ENCODE data around the gene RPS27.
A peak's percentile ranks its signal among the peaks of the same experiment; 100 is the strongest.

RPS27 gene

GRCh38 chr1:153990468-153991150 is at the start of gene RPS27:
Gene RPS27, plus strand, starts transcription at chr1:153990762. Its CDS starts 35 bp downstream, at chr1:153990797.
- DNase-seq: peak; percentile 64

DNA sequence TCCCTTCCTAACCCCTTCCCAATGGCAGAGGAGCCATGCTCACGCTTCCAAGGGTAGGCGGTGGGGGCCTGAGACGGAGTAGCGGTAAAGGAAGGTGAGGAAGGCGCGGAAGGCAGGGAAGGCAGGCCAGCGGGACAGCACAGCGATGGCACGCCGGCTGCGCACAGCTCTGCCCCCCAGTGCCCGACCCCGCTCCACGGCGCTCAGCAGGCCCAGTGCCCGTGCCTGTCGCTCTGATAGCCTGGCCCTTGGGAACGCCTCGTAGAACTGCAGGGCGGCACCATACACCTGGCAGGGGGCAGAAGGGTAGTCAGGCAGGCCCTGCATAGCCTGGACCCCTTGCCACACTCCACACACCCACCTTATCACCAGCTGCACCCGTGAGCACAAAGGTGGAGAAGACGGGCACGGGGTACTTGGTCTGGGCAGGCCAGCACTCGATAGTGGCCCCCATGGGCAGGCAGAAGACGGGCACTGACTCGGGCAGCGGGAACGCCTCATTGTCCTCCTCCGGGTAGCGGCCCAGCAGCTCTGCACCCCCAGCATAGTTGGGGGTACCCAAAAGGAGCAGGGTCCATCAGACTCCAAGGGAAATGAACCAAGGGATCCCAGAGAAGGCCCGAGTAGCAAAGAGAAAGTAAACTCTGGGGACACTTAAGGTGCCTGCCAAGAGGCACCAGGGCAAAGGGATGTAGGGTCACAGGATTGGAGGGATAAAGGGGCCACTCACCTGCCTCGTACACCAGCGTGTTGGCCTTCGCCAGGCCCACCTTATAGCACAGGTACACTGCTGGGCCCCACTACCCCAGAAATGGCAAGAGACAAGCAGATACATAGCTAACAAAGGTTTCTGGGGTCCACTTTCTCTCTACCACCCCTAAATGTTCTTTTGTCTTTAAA is 48.5 kb upstream of the RPS27 start:
- no peak for DNase-seq

- no peak for DNase-seq
These were observed 47.6 kb upstream of the RPS27 start for GRCh38 chr1:153942766-153943549.

DNA sequence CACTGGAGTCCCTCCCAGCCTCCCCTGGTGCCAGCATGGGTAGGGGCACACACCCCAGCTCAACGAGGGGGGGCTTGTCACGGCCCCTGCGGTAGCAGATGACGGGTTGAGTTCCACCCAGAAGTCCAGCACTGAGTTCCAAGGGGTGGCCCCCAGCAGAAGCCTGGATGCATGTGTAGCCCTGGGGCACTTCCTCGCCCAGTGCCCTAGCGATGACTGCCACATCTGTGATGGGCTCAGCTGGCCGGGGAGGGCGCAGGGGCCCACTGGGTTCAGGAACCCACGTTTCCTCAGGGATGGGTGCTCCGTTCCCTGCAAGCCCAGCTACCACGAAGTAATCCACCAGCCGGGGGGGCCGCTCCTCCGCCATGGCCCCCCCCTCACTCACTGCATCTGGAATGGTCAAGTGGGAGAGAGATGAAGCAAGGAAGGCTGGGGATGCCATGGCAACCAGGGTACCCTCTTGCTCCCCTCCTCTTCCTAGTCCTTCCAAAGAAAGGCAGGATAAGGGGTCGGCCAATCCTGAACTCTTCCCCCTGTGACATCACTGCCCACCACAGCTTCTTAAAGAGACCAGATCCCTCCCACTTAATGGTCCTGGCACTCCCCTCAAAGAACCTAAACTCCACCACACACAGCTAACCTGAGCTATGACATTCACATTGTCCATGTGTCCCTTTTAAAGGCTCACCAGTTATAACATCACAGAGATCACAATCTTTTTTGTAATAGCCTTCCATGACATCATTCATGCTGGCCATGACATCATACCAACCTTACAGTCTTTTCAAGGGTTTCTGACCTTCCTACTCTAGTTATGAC is 46.3 kb upstream of the RPS27 start:
- no peak for DNase-seq

- DNase-seq: no peak
These were observed 45.8 kb upstream of the RPS27 start for GRCh38 chr1:153944827-153945117.

DNA sequence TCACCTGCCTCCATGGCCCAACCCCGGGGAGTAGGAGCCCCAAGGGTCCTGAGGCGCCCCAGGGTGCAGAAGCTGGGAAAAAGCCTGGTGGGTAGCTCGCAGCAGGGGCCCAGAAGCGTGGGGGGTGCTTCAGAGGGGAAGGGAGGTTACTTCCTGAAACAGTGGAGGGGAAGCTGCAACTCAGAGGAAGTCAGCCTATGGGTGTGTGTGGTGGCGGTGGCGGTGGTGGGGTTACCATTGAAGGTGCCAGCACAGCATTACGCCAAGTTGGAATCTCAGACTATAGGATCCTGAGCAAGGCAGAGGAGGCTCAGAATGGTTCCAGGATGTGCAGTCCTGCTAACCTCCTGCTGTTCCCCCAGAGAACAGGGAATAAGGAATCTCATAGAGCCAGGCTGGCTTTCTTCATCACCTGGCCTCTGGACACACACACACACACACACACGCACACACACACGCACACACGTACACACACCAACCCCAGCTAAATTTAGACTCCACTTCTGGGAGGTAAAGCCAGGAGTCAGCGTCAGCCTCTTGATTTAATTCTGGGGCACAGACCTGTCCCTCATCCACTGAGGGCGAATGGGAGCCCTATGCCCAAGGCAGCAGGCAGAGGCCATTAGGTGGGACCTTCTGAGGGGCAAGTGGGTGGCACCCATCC is 45.3 kb upstream of the RPS27 start:
- DNase-seq: no peak

DNA sequence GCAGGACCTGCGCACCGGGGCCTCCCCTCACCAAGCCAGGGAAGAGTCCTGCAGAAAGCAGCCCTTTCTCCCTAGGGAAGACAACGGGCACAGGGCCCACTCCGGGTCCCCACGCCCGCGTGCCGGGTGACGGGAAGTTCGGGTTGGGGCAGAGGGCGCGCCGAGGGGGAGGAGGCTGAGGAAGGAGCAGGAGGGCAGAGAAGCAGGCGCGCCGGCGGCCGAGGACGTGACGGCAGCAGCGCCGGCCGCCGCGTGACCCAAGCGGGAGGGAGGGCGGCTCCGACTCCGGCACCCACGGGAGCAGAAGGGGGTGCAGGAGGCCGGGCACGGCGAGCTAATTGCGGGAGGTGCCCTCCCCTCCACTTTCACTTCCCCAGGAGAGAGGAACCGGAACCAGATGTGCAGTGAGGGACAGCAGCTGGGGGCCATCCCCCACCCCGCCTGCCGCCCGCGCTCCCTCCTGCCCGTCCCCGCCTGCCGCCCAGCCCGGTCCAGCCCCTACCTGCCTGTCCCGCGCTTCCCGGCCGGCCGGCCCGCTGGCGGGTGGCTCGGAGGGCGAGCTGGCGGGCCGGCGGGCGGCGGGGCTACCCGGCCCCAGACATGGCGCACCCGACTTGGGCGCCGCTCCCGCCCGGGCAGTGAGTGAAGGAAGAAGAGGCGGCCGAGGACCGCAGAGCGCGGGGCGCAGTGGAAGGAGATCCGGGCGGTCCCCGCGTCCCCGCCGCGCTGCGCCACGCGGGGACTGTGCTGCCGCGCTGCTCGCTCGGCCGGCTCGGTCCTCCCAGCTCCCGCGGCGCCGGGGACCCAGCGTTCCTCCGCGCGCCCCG is 44.6 kb upstream of the RPS27 start:
- DNase-seq: peak; percentile 51

DNA sequence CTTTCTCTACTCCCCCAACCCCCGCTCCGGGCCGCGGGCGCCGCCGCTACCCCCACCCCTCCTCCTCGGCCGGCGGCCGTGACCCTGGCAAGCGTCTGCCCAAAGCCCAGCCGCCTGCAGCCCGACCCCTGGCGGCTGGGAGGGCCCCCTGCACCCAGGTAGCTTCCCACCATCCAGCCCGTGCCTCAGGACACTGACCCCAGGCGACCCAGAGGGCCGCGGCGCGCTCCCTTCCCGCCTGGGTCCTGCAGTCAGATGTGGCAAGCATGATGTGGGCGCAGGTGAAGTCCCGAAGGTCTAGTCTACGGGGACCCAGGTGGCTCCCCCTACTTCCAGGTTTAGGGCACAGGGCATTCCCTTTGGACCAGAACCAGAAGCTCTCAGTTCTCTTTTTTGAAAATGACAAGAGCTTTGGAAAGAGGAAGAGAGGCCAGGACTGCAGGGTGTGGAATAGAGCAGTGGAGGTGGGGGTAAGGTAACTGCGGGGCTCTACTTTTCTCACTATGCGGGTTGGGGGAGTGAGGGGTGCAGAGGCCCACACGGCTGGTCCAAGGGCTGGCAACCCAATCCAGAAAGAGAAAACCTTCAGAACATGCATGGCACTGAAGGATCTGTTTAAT is 43.8 kb upstream of the RPS27 start, which contains the start of gene DENND4B:
Gene DENND4B, minus strand, starts transcription at position 97 of the 620 bp plus-strand sequence. CDS start 2,344 bp downstream, outside the sequence.
- peak; percentile 34 for DNase-seq

DNA sequence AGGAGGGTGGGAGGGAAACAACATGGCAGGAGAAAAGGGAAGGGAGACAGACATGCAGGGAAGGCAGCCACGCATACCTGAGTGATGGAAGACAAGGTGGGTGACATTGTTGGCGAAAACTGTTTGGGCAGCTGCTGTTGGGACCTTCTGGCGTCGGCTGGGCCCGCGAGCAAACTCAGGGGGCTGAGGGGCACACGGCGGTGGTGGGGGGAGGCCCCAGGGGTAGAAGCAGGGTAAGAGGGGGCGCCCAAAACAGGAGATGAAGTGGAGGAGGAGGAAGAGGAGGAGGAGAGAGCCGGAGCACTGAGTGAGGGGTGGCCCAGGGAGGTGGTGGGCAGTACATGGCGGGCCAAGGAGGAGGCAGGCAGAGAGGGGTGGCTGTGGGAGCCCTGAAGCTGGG is 39.4 kb upstream of the RPS27 start:
- no peak for DNase-seq

- no peak for DNase-seq
These were observed 38.8 kb upstream of the RPS27 start for GRCh38 chr1:153951801-153952200.

GRCh38 chr1:153953859-153954365 is 36.6 kb upstream of the RPS27 start:
- DNase-seq: no peak

- no peak for DNase-seq
These were observed 35.7 kb upstream of the RPS27 start for GRCh38 chr1:153954826-153955225.

- DNase-seq: no peak
These were observed 33.4 kb upstream of the RPS27 start for GRCh38 chr1:153956997-153957715.

DNA sequence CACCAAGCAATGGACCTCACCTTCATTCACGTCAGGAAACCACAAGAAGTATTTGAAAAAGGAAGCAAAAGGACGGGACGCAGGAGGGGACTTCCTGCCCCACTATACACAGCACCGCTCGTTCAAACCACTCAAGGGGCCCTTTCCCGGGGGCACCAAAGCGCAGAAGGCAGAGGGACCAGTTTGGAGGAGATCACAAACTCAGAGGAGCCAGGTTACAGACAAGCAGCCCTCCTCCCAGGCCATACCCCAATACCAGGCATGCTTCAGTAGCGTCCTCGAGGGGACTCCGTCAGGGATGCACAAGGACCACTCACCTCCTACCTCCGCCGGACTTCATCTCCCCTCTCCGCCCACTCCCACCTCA is 32.8 kb upstream of the RPS27 start:
- no peak for DNase-seq

GRCh38 chr1:153958111-153958960 is 32.2 kb upstream of the RPS27 start, which contains the start of gene CRTC2:
Gene CRTC2, minus strand, starts transcription at chr1:153958612. Its CDS starts 115 bp downstream, at chr1:153958497.
- DNase-seq: peak; percentile 90

DNA sequence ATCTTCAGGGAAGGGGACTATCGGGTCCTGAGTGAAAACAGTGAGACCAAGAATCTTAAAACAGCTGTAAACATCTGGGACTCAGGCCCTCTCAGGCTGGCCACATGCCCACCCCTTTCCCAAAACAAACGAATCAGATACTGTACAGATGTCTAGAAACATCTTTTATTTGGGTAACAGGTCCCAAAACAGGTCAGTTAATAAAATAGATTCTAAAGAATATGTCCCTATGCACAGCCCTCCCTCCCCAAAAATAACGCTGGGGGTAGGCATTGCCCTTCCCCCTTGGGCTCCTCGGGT is 31.7 kb upstream of the RPS27 start:
- no peak for DNase-seq

DNA sequence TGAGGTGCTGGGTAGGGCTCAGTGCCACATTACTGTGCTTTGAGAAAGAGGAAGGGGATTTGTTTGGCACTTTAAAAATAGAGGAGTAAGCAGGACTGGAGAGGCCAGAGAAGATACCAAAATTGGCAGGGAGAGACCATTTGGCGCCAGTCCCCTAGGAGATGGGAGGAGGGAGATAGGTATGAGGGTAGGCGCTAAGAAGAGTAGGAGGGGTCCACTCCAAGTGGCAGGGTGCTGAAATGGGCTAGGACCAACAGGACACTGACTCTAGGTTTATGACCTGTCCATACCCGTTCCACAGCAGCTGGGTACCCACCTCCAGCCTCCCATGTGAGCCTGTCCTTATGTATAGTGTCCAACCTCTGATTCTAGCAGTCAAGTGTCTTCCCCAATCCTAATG is 31.1 kb upstream of the RPS27 start:
- DNase-seq: no peak

- no peak for DNase-seq
These were observed 30.4 kb upstream of the RPS27 start for GRCh38 chr1:153960206-153960605.

DNA sequence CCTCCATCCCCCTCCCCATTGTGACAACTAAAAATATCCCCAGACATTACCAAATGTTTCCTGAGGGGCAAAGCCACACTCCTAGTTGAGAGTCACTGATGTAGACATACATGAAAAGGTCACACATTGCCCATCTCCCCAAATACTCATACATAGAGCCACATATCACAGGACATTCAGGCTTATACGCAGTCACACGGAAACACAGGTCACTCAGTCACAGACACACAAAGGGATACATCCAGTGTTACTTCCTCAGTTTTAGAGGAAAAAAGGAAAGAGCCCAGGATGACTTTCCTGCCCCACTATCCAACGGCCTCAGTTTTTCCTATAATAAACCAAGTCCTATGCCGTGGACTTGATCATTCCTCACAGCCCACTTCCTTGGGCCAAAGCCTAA is 29.1 kb upstream of the RPS27 start:
- DNase-seq: no peak

All from GOT3 (cell line).